HG03064 (cell line): ENCODE measurements around the gene FA2H.

Source experiments
- ATAC-seq: cut with Tn5 transposase; IDR thresholded peaks from one replicate; pipeline ENCODE4 v1.9.1; 2021; ENCODE audit warnings: low read depth; ENCODE audit not compliant: unreplicated experiment

FA2H gene

DNA sequence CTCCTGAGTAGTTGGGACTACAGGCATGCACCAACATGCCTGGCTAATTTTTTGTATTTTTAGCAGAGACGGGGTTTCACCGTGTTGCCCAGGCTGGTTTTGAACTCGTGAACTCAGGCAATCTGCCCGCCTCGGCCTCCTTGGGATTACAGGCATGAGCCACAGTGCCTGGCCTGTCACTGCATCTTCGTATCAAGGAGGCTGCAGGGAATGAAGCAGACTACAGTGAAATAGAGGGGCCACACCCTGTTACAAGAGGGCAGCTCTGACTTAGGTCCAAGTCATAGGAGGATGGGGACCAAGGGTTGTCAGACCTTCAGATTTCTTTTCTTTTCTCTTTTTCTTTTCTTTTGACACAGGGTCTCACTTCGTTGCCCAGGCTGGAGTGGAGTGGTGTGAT is 28.7 kb downstream of the FA2H start:
- no peak for ATAC-seq

DNA sequence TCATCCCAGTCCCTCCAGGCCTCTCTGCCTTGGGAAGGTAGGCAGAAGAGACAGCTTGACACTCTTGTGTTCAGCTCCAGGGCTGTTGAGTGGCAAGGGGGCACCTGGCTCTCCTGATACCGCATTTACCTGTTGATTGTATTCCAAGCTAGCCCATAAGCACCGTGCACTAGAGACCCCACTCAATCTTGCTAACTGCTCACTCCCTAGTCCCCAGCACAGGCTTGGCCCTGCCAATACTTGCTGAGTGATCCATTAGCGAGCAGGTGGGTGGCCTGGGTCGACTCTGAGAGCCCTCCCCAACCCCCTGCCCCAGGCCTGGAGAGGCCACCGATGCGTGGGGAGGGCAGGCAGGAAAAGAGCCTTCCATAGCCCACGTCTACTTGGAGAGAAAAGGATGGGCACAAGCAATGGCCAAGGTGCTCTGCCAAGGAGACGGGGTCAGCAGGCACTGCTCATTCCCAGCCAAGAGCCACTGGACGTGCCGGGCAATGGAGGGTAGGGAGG is 29.5 kb downstream of the FA2H start:
- ATAC-seq: no peak

DNA sequence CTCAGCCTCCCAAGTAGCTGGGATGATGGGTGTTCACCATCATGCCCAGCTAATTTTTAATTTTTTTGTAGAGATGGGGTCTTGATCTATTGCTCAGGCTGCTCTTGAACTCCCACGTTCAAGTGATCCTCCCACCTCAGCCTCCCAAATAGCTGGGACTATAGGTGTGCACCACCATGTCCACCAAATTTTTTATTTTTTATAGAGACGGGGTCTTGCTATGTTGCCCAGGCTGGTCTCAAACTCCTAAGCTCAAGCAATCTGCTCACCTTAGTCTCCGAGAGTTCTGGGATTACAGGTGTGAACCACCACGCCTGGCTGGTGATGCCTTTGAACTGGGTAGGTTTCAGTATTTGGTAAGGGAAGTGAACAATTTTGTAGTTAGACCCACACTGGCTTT is 30.1 kb downstream of the FA2H start:
- ATAC-seq: no peak

DNA sequence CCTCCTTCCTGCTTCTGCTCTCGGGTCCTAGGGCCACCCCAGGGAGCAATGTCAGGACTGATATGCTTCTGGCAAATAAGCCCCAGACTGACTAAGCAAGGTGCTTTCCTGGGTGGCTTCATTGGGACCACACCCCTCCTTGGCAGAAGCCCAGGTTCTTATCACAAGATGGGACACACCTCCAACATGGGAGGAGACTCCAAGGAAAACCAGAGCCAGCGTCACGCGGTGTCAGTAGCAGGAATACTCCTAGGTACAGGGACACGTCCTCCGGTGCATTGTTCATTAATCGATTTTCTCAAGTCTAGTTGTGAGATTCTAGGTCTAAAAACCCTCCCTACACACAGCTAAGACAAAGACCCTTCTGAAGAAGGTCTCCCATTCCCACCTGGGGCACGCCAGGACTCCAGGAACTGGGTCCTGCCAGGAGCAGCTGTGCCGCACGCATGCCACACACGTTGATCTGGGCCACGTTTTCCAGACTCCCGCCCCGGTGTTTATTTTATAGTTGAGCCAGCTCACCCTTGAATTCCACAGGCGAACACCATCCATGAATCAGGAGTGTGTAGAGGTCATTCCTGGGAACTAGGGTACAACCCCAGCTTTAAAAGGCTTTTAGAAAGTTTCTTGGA is 30.8 kb downstream of the FA2H start:
- no peak for ATAC-seq

DNA sequence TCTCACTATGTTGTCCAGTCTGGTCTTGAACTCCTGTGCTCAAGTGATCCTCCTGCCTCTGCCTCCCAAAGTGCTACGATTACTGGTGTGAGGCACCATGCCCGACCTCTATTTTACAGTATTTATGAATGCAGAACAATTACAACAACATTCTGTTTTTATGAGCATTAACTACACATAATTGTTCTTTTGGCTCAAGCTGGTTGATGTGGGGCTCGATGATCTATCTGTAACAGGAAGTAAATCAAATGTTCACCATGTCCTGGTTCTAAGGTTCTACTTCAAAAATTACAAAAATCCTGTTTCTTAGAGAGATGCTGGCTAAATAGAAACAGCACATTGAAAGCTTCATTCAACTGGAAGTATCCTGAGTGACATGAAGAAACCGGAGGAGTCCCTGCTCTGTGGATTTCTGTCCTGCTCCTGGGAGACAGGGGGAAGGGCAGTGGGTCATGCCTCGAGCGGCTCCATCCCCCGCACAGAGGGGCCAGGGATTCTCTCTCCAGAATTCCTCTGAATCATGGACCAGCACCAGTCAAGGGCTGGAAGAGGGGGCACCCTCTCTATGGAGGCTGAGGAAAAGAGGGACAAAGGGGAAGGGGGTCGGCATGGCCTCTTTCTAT is 31.5 kb downstream of the FA2H start:
- ATAC-seq: no peak

DNA sequence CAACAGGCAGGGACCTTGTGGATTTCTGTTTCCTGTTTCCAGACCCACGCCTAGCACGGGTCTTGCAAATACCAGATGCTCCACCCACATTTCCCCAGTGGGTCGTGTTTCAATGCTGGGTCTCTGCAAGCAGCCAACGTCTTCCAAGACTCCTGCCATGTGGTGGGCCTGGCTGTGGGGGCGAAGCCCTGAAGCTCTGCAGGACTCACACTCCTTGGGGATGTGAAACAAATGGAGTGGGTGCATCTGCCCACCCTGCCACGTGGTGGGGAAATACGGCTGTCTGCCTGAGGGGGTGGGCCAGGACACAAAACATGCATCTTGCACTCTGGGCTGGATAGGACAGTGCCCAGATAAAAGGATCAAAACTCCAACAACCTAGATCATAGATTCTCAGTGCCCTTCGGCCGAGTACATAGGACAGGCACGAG is 32.6 kb downstream of the FA2H start:
- no peak for ATAC-seq

DNA sequence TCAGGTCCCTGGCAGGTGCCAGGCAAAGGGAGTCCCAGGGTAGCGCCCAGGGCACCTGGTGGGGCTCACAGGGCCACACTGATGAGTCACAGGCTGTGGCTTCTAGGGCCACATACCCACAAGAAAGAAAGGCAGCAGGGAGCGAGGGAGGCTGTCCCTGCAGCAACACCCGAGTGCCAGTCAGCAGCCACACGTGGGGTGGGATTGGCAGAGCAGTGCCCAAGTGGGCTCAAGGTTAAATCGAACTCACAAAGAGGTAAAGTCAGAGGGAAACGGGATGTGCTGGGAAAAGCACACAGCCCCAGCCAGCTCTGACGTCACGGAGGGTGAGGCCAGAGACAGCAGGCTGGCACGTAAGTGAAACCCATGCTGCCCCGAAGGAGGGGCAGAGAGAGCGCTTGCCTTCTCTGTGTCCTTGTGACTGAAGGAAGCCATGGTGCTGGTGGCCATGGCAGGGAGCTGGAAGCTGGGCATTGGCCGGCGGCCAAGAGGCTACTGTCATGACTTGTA is 33.8 kb downstream of the FA2H start:
- ATAC-seq: no peak

DNA sequence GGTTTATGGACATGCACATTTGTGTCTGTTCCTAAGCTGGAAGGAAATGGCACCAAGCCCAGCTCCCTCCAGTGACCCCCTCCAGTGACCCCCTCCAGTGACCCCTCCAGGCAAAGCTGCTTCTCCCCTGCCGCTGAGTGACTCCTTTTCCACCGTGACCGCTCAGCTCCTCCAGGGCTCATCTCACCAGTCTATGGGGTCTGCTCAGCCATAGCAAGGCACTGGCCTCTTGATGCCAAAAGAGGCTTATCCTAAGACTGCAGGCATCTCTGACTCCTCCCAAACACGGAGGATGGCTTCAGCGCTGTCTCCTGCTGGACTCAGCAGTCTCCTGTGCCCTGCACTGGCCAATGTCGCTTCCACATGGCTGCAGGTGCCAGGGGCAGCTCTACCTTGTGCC is 35.3 kb downstream of the FA2H start:
- ATAC-seq: no peak

DNA sequence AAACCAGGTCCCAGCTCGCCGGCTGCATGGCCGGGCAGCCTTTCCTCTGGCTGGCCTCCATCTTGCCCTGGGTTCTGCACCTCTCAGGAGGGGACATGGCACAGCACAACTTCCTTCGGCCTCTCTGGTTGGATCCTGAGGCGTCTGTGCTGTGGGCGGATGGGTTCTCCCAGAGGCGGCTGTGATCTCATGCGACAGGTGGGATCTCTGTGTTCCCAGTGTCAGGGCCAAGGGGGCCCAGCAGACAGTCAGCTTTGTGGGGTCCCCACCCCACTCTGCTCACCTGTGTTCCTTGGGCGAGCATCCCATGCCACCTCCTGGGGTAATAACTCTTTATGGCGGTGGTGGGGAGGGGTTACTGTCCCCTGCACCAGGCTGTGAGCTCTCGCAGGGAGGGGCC is 35.8 kb downstream of the FA2H start:
- no peak for ATAC-seq

DNA sequence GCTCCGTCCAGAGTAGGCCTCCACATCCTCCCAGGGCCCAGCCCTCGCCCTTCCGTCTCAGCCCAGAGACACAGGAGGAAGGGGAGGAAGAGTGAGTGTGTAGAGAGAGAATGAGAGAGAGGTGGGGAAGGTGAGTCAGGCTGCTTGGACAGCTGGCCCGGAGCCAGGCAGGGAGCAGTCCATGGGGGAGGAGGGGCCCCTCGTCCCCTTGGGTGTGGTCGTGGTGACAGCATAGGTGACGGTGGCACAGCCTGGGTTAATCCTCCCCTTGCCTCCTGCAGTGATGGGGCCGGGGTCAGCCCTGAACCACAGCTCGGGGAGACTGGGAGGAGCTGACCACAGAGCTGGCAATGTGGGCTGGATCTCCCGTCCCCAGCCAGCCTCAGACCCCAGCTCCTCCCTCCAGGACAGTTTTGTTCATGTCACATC is 36.5 kb downstream of the FA2H start:
- no peak for ATAC-seq

DNA sequence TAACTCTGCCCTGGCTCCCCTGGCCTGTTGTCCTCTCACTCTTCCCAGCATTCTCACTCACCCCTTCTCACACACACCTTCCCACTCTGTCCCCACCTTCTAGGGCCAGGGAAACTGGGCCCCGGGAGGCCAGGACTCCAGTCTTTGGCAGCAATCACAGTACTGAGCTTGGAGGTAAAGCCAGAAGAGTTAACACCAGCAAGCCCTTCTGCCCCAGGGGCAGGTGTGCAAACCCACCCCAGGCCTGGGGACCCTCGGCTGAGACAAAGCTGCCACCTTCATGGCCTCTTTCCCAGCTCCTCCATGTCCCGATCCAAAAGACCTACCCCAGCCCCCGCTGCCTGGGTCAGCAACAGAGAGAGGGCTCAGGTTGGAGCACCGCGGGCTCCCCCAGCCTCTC is 37.1 kb downstream of the FA2H start:
- ATAC-seq: no peak

DNA sequence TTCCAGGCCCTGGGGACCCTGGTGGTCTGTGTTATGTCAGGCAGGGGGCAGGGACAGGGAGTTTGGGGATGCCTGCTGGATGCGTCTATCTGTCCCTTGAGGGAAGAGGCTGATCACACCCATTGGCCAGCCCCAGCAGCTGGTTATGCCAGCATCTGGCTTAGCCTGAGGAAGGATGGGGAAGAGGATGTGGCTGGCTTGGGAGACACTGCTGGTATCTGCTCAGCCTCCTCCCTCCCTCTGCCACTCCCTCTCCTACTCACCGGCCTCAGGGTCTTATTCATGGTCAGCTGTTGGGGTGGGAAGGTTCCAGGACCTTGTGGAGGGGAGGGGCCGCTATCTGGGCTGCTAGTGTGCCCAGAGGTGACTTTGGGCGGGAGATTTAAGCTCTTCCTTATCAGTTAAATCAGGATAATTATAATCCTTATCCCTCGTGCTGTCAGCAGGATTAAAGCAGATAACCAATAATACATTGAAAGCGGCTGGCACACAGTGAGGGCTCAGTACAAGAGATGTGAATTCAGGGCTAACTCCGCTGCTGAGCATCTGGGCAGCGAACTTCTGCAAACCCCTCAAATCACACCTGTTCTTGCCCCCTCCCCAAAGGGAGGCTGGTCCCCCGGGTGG is 38.0 kb downstream of the FA2H start:
- ATAC-seq: no peak

DNA sequence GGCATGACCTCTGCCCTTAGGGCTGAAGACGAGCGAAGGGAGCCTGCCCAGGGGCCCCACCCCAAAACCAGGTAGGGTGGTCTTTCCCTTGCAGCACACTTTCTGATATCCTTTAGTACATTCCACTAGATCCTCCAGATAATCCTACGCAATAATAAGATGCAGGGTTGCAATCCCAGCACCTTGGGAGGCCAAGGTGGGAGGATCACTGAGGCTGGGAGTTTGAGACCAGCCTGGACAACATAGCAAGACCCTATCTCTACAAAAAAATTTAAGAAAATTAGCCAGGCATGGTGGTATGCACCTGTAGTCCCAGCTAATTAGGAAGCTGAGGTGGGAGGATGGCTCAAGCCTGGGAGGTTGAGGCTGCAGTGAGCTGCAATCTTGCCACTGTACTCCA is 39.1 kb downstream of the FA2H start:
- no peak for ATAC-seq

DNA sequence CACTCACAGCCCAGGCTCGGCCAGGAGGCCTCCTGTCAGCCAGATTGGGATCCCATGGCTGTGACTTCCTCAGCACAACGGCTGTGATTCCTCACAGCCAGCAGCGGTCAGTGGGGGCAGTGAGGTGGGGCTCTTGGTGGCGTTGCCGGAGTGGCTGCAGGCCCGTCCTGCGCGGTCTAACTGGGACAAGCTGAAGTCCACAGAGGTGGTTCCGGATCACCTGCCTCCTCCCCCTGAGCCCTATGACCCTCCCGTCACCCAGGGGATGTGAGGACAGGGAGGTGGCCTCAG is 39.5 kb downstream of the FA2H start:
- ATAC-seq: no peak

DNA sequence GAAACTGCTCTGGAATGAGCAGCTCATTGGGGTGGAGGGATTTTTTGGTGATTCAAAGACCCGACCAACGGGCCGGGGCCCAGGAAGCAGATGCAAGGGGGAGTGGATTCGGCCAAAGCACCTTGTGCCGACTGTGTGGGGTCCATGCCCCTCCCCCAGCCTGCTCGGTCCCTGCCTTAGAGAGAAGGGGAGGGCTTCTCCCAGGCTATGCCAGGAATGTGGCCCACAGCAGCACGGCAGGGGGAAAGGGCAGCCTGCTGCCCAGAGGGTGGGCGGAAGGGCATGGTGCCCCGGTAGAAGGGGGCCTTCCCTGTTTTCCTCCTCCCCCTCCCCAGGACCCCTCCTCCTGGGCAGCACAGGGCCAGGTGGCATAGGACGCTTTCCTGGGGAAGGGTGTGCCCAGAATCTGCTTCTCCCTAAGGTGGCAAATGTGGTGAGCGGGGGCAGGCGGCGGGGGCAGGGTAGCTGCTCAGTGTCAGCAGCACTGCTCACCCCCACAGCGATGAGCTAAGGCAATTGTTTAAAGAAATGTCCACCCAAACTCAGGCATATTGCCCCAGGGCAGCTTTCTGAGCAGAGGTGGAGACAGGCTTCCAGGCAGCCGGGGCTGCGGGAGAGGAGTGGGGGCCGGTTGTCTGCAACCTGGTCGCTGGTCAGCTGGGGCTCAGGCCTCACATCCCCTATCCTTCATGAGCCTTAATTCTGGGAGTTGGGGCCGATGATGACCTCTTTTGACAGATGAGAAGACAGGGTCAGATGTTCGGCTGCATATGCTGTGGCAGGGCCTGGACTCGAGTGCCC is 40.1 kb downstream of the FA2H start:
- no peak for ATAC-seq

DNA sequence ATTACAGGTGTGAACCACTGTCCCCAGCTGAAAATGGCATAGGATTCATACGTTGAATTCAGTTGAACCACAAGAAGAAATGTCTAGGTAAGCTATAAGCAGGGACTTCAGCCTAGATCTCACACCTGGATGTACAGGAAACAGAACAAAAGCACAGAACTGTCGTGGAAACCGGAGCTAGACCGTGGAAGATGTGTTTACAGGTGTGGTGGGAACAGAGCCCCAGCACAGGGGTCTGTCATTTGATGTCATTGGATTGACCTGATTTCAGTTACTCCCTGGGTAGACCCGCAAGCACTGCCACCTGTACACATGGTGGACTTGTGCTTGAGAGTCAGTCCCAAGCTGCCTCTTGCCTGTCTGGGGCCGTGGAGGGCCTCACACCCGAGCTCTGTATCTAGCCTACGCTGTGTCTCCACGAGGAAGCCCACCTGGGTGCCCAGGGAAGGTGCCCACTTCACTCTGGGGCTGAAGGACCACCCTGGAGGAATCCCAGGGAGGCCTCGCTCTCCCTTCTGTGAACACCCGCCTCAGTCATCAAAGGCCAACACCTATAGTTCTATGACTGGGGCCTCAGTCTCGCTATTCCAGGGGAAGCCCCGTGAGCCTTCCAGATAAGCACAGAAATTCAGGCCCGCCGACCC is 41.8 kb downstream of the FA2H start:
- ATAC-seq: no peak

DNA sequence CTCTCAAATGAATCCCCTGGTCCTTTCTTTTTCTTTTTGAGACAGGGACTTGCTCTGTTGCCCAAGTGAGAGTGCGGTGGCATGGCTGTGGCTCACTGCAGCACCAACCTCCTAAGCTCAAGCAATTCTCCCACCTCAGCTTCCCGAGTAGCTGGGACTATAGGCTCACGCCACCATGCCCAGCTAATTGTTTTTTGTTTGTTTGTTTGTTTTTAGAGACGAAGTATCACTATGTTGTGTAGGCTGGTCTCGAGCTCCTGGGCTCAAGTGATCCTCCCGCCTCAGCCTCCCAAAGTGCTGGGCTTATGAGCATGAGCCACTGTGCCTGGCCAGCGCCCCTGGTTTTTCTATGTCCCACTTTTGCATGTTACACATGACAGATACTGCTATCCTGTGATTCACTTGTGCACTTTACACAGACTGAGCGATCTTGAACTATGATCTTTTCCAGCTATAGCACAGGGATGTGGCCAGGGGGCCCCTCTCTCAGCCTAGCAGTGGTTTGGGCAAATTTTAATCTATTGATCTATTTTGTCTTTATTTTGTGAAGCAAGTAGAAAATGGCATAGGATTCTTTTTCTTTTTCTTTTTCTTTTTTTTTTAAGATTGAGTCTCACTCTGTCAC is 42.7 kb downstream of the FA2H start:
- no peak for ATAC-seq

DNA sequence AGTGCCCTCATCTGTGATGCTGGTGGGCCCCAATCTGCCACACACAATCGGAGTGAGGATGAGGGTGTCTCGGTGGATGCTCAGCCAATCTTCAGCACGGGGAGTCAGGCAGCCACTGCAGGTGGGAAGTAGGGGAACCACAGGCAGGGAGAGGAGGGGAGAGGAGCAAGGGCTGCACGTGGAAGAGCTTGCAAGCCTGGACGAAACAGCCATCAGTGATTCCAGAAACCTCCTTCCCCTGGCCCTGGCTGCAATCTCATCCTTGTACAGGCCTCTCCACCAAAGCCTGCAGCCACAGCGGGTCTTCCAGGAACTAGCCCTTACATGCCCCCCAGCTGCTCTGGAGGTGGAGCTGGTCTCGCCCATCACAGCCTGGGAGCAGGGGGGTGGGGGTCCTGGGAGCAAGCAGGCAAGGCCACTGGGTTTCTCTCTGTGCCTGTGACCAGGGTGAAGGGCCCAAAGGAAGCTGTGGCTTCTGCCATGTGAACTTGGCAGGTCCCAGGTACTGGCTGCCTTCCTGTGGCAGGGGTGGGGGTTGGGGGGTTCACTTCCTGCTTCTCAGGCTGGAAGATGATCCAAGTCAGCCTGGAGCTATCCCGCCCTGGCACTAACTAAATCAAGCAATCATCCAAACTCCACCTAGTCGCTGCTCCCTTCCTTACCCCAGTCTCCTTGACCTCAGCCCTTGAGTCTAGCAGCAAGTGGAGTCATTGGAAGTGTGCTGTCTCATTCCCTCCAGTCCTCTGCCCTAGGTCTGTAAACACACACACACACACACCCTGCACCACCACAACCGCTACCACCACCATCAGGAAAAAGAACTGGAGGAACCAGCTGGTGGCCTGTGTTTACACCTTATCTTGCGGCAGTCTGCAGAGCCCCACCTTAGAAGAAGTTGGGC is 44.6 kb downstream of the FA2H start:
- ATAC-seq: no peak

DNA sequence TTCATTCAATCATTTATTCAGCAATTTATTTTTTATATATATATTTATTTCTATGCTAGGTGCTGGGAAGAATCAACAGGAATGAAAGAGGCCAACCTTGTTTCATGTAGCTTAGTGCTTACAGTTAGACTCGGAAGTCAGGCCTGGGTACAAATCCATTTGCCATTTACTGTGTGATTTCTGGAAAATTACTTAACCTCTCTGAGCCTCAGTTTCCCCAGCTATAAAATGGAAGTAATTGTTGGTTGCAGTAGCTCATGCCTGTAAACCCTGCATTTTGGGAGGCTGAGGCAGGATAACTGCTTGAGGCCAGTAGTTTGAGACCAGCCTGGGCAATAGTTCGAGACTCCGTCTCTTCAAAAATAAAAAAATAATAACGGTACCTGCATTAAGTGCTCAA is 46.7 kb downstream of the FA2H start:
- ATAC-seq: no peak
